GM21528 (cell line): ENCODE data around the gene FOXK1.
A peak's percentile ranks its signal among the peaks of the same experiment; 100 is the strongest.

Experiments used
- ATAC-seq: cut with Tn5 transposase; IDR thresholded peaks from one replicate; pipeline ENCODE4 v1.9.1; 2021; ENCODE audit warnings: mild to moderate bottlenecking, moderate library complexity; ENCODE audit not compliant: unreplicated experiment, low FRiP score

Gene FOXK1

GRCh38 chr7:4718075-4718474 lies 36.0 kb downstream of the FOXK1 start:
- ATAC-seq = no peak

GRCh38 chr7:4720225-4720624 lies 38.1 kb downstream of the FOXK1 start:
- ATAC-seq = no peak

GRCh38 chr7:4722308-4722707 lies 40.2 kb downstream of the FOXK1 start:
- no peak for ATAC-seq

- no peak for ATAC-seq
These were observed 41.0 kb downstream of the FOXK1 start for GRCh38 chr7:4722960-4723630.

GRCh38 chr7:4724648-4725013 lies 42.5 kb downstream of the FOXK1 start:
- peak; percentile 7 for ATAC-seq

- ATAC-seq = peak; percentile 71
These were observed 43.1 kb downstream of the FOXK1 start for GRCh38 chr7:4725014-4725849.

GRCh38 chr7:4725850-4726450 lies 43.9 kb downstream of the FOXK1 start:
- ATAC-seq = no peak

GRCh38 chr7:4726566-4726965 lies 44.5 kb downstream of the FOXK1 start:
- ATAC-seq = no peak

GRCh38 chr7:4727914-4728705 lies 46.0 kb downstream of the FOXK1 start:
- ATAC-seq = no peak

- ATAC-seq = no peak
These were observed 47.2 kb downstream of the FOXK1 start for GRCh38 chr7:4729266-4729665.

- ATAC-seq = no peak
These were observed 48.2 kb downstream of the FOXK1 start for GRCh38 chr7:4730276-4730675.

GRCh38 chr7:4730971-4731370 lies 48.9 kb downstream of the FOXK1 start:
- ATAC-seq = no peak

- ATAC-seq = no peak
These were observed 49.7 kb downstream of the FOXK1 start for GRCh38 chr7:4731803-4732202.

- no peak for ATAC-seq
These were observed 51.9 kb downstream of the FOXK1 start for GRCh38 chr7:4733936-4734528.

GRCh38 chr7:4734587-4735345 lies 52.7 kb downstream of the FOXK1 start:
- ATAC-seq = no peak

GRCh38 chr7:4737300-4737699 lies 55.2 kb downstream of the FOXK1 start:
- ATAC-seq = no peak

- no peak for ATAC-seq
These were observed 56.8 kb downstream of the FOXK1 start for GRCh38 chr7:4738711-4739527.

GRCh38 chr7:4739528-4739992 lies 57.5 kb downstream of the FOXK1 start:
- ATAC-seq = no peak

- ATAC-seq = no peak
These were observed 58.7 kb downstream of the FOXK1 start for GRCh38 chr7:4740796-4741195.
